Heart left ventricle (tissue), 16 donors: ENCODE data around the gene DGKZ. TPM values are rescaled to one million over a fixed set of nuclear protein-coding genes. Genes with fewer than 3 reads are reported as not detected.

Experiments used
- ATAC-seq, 4 donors: fragments of 200-7000 bp; cut with Tn5 transposase; one replicate each; pipeline ENCODE4 v1.9.1; 2020 to 2022; ENCODE audit warnings: moderate library complexity in 4 of 4, mild to moderate bottlenecking in 3 of 4, moderate number of reproducible peaks in 1 of 4
- DNase-seq, 5 donors: peaks; one replicate each; pipeline ENCODE4 v3.0.0-alpha.2; 2020
- H3K27ac ChIP-seq, 12 donors: fragments of 200-600 bp; sonication (generic) in 4 of 12; one replicate each; pipeline versions ENCODE4 v1.5.0 to v1.8.0; 2016 to 2022; ENCODE audit warnings: mild to moderate bottlenecking in 2 of 12
- H3K27me3 ChIP-seq, 9 donors: fragments of 200-600 bp; sonication (generic) in 2 of 9; one replicate each; pipeline versions ENCODE4 v1.5.1 to v1.8.0; 2016 to 2022; ENCODE audit warnings: mild to moderate bottlenecking in 3 of 9
- H3K36me3 ChIP-seq, 9 donors: fragments of 200-600 bp; sonication (generic) in 2 of 9; one replicate each; pipeline versions ENCODE4 v1.5.0 to v1.8.0; 2018 to 2022; ENCODE audit warnings: mild to moderate bottlenecking in 2 of 9
- H3K4me1 ChIP-seq, 12 donors: fragments of 200-600 bp; sonication (generic) in 4 of 12; one replicate each; pipeline versions ENCODE4 v1.5.0 to v1.8.0; 2016 to 2022; ENCODE audit warnings: mild to moderate bottlenecking in 3 of 12
- H3K4me3 ChIP-seq, 12 donors: fragments of 200-600 bp; sonication (generic) in 4 of 12; one replicate each; pipeline versions ENCODE4 v1.5.0 to v1.8.0; 2017 to 2022; ENCODE audit warnings: mild to moderate bottlenecking in 9 of 12, moderate library complexity in 4 of 12
- H3K9me3 ChIP-seq, 12 donors: fragments of 200-600 bp; sonication (generic) in 4 of 12; one replicate each; pipeline versions ENCODE4 v1.5.0 to v1.8.0; 2016 to 2022; ENCODE audit warnings: mild to moderate bottlenecking in 1 of 12
- POLR2A ChIP-seq, 2 donors: fragments of 450-650 bp; IDR thresholded peaks; one replicate each; pipeline ENCODE4 v1.6.1; 2017; ENCODE audit warnings: antibody characterized with exemption in 2 of 2, mild to moderate bottlenecking in 2 of 2, moderate library complexity in 2 of 2
- WGBS, 4 donors: extraction: QIAGEN DNeasy Blood & Tissue Kit in 2 of 4; methylation state at CpG; one replicate each; pipeline versions ENCODE4 v1.1.5 to v1.1.7; 2013 to 2018; 5-methylcytosine and 5-hydroxymethylcytosine counted together
- intact Hi-C, 10 donors: fragments of 100-400 bp; cut with DNase I; formaldehyde crosslinking; loops; one replicate each; pipeline versions ENCODE4 v1.11.1 to v1.14.2; 2022
- polyA plus RNA-seq, 2 donors: library from polyadenylated mRNA; stranded (reverse); fragments of 200-250 nt; gene quantifications; one replicate each; pipeline ENCODE4 v1.2.3, GENCODE V29; 2013
- total RNA-seq, 9 donors: library from RNA; depleted of rRNA in 2 of 9; stranded (reverse); fragments of >200 nt in 2 of 9; fragmentation: NEBNext Ultra II Directional in 3 of 9; extraction: Animal tissue kit (Norgen Biotek cat#: 25700) in 3 of 9; gene quantifications; one replicate each; pipeline versions ENCODE4 v1.1.0 to v1.2.4, GENCODE V29; 2016 to 2023
- TF ChIP-seq, protein P1 (sequence below), 12 donors: fragments of 200-600 bp; sonication (generic) in 4 of 12; IDR thresholded peaks; one replicate each; pipeline versions ENCODE4 v1.5.0 to v1.8.0; 2018 to 2022; ENCODE audit warnings: antibody characterized with exemption in 12 of 12, mild to moderate bottlenecking in 5 of 12
- donor health status: ischemic (EF 13 %, LVEDD 7.1; RV severe dilation, severe dysfunction).
- donor health status: healthy with polysubstance abuse.
- donor health status: DM: no; HTN: yes; CAD: no.
- donor health status: DM: no; HTN: no; CAD: no.
- donor health status: ischemic (EF 25% LVEDD 6.9; RV normal size, moderate dysfunction).
- donor health status: ischemic (EF 25% LVEDD 5.7; RV mildly dilated, moderate dysfunction).
- donor health status: healthy.
- donor health status: DM: yes; HTN: yes; CAD: no.
- donor health status: ischemic (EF 35%, LVEDD 5.7; RV mildly dilated, moderate dysfunction).
- donor health status: nonischemic (EF 11% LVEDD 7.7; RV severe dilation, severe dysfunction).
- donor health status: DM: yes; HTN: yes; CAD: no.
- donor health status: PGD.
- donor health status: ischemic (EF 29% LVEDD 5.4; RV normal size, mild dysfunction).
- donor health status: nonischemic (EF 23%, LVEDD 6.1; RV moderate dilation, normal function).

DGKZ gene
- total and polyA plus RNA-seq, 11 donors, result 41.7 to 114 (median 59.5) TPM

DNA sequence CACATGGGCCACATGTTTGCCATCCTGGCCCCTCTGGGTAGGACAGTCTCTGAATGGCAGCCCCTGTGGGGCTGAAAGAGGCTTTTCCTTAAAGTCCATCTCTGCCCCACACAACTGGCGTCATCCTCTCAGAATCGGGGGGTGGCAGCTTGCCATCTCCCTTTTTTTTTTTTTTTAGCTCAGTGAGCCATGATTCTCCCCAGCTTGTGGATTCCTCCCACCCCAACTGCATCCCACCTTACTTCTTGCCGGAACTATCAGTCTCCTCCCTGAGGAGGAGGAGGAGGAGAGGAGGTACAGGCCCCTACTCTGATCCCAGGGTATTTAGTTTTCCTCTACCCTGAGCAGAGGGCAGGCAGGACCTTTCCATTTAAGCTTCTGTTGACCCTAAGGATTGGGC is 3.4 kb downstream of the DGKZ start:
- DNase-seq (peak in 1 of 5 donors; percentile 17), ATAC-seq (no peak)
- Histone ChIP-seq H3K9me3 (no peaks in the 10 kb centered on the region), H3K36me3 (peaks cover 0 to 5% (median 0%) of the 10 kb centered on the region in 9 donors), H3K4me1 (peaks cover 5 to 82% (median 51%) of the 10 kb centered on the region in 12 donors), H3K27ac (peak overlapping the region in 7 of 12 donors; percentile 58 to 86 (median 68)), H3K4me3 (no peak overlapping the region), H3K27me3 (no peaks in the 10 kb centered on the region)
- intact Hi-C loops, result loop anchor here in 1 of 10 donors (2.0 kb wide), 1 partner anchor 14 kb away; no protein-coding TSS in a partner anchor
- TF ChIP-seq, protein P1, sequence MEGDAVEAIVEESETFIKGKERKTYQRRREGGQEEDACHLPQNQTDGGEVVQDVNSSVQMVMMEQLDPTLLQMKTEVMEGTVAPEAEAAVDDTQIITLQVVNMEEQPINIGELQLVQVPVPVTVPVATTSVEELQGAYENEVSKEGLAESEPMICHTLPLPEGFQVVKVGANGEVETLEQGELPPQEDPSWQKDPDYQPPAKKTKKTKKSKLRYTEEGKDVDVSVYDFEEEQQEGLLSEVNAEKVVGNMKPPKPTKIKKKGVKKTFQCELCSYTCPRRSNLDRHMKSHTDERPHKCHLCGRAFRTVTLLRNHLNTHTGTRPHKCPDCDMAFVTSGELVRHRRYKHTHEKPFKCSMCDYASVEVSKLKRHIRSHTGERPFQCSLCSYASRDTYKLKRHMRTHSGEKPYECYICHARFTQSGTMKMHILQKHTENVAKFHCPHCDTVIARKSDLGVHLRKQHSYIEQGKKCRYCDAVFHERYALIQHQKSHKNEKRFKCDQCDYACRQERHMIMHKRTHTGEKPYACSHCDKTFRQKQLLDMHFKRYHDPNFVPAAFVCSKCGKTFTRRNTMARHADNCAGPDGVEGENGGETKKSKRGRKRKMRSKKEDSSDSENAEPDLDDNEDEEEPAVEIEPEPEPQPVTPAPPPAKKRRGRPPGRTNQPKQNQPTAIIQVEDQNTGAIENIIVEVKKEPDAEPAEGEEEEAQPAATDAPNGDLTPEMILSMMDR (IDR thresholded peaks at IDR 0.05), result no peak
- TF ChIP-seq POLR2A (IDR thresholded peaks at IDR 0.05), result no peak
- 46 to 61% (median 58%) methylated on average over 3 of the region's 3 CpGs for whole genome bisulfite sequencing, 4 donors

DNA sequence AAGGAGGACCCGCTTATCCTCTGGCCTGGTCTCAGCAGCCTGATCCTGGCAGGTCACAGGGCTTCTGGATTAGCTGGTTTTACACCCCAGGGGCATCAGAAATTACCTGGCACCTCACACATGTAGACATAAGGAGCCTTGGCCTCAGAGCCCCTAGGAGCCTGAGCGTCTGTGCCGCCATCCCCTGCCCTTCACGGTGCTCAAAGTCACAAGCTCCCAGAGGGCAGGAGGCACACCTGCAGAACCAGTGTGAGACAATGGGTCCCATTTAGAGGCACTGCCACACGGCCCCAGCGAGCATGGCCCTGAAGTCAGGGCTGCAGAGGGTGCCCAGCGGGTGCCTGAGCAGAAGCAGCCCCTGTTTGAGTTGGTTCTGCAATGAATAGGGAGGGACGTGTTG is 3.9 kb downstream of the DGKZ start:
- intact Hi-C loops, result loop anchor here in 1 of 10 donors (2.0 kb wide), 1 partner anchor 14 kb away; no protein-coding TSS in a partner anchor
- H3K36me3 ChIP-seq, result peaks cover 0 to 9% (median 0%) of the 10 kb centered on the region in 9 donors
- WGBS, 4 donors, result 71 to 84% (median 75%) methylated on average over 7 to 8 of the region's 8 CpGs
- TF ChIP-seq, protein P1 (IDR thresholded peaks at IDR 0.05), result no peak
- TF ChIP-seq POLR2A (IDR thresholded peaks at IDR 0.05), result no peak
- ATAC-seq, result no peak
- H3K4me1 ChIP-seq, result peaks cover 5 to 86% (median 51%) of the 10 kb centered on the region in 12 donors
- no peaks in the 10 kb centered on the region for H3K27me3 ChIP-seq
- peak overlapping the region in 10 of 12 donors; percentile 33 to 86 (median 70) for H3K27ac ChIP-seq
- peak in 1 of 5 donors; percentile 21 for DNase-seq
- H3K4me3 ChIP-seq, result no peak overlapping the region
- H3K9me3 ChIP-seq, result no peaks in the 10 kb centered on the region

DNA sequence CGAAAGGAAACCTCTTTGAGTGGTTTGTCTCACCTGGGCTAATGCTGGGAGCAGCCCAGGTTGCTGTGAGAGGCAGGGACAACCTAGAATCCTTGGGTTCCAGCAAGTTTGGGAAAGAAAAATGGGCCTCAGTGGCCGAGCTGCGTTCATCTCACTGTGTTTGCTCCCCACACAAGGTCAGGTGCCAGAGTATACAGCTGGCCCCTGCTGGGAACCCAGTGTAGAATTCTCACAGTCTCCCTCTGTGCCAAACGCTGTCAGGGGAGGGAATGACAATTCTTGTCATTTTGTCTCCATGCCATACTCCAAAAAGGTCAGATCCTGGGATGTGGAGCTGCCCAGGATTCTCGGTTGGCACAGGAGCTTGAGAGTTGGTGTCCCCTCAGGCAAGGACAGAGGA is 4.3 kb downstream of the DGKZ start:
- peaks cover 5 to 88% (median 51%) of the 10 kb centered on the region in 12 donors for H3K4me1 ChIP-seq
- TF ChIP-seq POLR2A (IDR thresholded peaks at IDR 0.05), result no peak
- TF ChIP-seq, protein P1 (IDR thresholded peaks at IDR 0.05), result no peak
- H3K9me3 ChIP-seq, result no peaks in the 10 kb centered on the region
- peak overlapping the region in 5 of 12 donors; percentile 5 to 39 (median 28) for H3K4me3 ChIP-seq
- WGBS, 4 donors, result 37 to 53% (median 42%) methylated on average over 5 of the region's 5 CpGs
- peak overlapping the region in 11 of 12 donors; percentile 33 to 86 (median 68) for H3K27ac ChIP-seq
- peak in 1 of 5 donors; percentile 28 for DNase-seq
- no peaks in the 10 kb centered on the region for H3K27me3 ChIP-seq
- intact Hi-C loops, result loop anchor here in 3 of 10 donors (2.0 kb wide), 2 partner anchors 13 to 15 kb away; no protein-coding TSS in a partner anchor
- H3K36me3 ChIP-seq, result peaks cover 0 to 13% (median 0%) of the 10 kb centered on the region in 9 donors
- ATAC-seq, result peak in 3 of 4 donors; percentile 10 to 22 (median 12)

DNA sequence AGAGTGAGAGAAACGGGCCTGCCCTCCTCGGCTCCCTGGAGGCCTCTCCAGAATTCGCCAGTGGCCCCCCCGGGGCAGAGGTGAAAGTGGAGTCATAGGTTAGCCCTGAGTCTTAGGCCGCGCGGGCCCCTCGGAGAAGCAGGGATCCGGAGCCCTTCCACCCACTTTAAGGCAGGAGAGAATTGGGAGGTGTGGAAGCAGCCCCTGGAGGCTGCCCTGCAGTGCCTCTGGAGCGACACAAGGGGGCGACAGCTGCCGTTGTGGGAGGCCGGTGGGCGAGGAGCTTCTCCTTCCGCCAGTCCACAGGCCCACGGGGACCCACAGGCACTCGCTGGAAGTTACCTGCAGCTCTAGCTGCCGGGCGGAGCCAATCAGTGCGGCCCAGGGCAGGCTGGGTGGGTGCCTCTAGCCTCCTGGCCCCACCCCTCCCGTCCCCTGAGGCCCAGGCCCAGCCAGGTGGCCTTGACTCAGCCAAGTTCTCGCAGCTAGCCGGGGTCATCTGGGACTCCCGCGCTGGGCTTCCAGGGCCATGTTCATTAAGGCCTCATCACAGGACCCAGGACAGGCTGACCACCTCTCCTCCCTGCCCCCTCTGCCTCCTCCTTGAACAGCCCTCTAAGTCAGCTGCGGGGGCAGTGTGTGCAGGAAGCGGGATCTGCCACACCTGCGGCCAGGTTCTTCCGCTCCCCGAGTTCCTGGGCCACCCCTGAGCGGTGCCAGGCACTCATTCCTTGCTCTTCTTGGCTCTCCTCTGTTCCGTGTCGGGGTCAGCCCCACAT is 5.0 kb downstream of the DGKZ start:
- peak in 4 of 5 donors; percentile 60 to 82 (median 66) for DNase-seq
- peaks cover 0 to 17% (median 0%) of the 10 kb centered on the region in 9 donors for H3K36me3 ChIP-seq
- H3K4me1 ChIP-seq, result peaks cover 5 to 90% (median 50%) of the 10 kb centered on the region in 12 donors
- no peaks in the 10 kb centered on the region for H3K27me3 ChIP-seq
- no peaks in the 10 kb centered on the region for H3K9me3 ChIP-seq
- H3K27ac ChIP-seq, result peak overlapping the region in 11 of 12 donors; percentile 33 to 86 (median 68)
- peak; percentile 17 to 57 (median 34) for ATAC-seq
- WGBS, 4 donors, result 49 to 71% (median 51%) methylated on average over 13 to 33 of the region's 33 CpGs
- intact Hi-C loops, result loop anchor here in 2 of 10 donors (2.0 kb wide), 1 partner anchor 15 kb away; no protein-coding TSS in a partner anchor
- peak overlapping the region in 9 of 12 donors; percentile 5 to 39 (median 26) for H3K4me3 ChIP-seq
- no peak for TF ChIP-seq POLR2A (IDR thresholded peaks at IDR 0.05)
- TF ChIP-seq, protein P1 (IDR thresholded peaks at IDR 0.05), result peak; percentile 90 to 98 (median 94)
